AG04449 (cell line): ENCODE results near the gene HLF.

Experiments
- CTCF ChIA-PET: fragments of 350-600 bp; formaldehyde crosslinking; extraction: SDS; loops from one replicate; lab custom pipeline; 2021; ENCODE audit warnings: antibody characterized with exemption; lab: Yijun Ruan, JAX
- POLR2A ChIA-PET: fragments of 400-600, 350-600 bp; formaldehyde crosslinking; extraction: SDS; loops from one replicate; lab custom pipeline; 2020; ENCODE audit warnings: antibody characterized with exemption, inconsistent platforms; lab: Yijun Ruan, JAX
- DNase-seq: peaks from one replicate; pipeline ENCODE4 v3.0.0-alpha.2; 2010; ENCODE audit warnings: low read depth, low spot score
- H3K4me3 ChIP-seq: 2 replicates; pipeline ENCODE4 v1.5.1; 2011; ENCODE audit warnings: low read depth, mild to moderate bottlenecking, control low read depth, low read length
- TF ChIP-seq, protein P1 (sequence below): IDR thresholded peaks from one replicate; pipeline ENCODE4 v1.5.1; 2011; ENCODE audit warnings: mild to moderate bottlenecking, moderate library complexity, low read length, control low read depth, inconsistent platforms; ENCODE audit not compliant: insufficient read depth; ENCODE audit errors: missing control alignments

Gene HLF

DNA sequence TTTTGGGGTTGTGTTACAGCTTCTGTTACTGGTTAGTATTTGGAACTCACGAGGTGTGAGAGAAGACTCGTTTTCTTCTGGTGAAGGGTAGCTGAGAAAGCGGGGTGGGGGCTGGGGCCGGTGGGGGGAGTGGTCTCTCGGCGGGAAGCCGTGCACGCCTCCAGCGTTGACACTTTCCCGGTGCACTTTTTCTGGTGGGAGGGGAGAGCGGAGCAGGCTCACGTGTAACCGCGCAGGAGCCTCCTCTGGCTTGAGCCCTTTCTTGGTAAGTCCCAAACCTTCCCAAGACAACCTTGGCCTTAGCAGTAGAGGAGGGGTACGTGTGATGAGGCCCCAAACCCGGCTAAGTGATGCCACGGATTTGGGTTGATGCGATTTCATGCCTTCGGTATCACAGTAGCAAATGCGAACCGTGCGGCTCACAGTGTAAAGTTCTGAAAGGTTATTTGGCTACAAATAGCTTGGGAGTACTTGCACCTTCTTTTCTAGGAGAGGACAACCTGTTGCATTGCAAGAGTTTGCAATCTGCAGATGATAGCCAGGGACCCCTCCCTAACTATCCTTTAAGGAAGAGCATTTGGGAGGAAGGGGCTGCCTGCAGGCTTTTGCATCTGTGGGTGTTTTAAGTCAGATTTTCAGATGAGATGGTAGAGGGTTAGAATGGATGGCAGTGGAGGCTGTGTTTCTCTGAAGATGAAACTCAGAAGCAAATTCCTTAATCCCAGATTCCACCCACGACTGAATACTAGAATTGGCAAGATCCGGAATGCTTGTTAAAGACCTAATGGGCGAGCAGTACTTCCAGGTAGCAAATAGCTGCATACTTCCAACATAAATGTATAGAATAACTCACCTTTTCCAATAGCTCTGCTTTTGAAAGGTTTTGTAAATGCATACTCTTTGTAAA is 1.5 kb downstream of the HLF start:
- CTCF ChIA-PET = no interaction called here
- no peak overlapping the region for H3K4me3 ChIP-seq
- POLR2A ChIA-PET = no interaction called here

DNA sequence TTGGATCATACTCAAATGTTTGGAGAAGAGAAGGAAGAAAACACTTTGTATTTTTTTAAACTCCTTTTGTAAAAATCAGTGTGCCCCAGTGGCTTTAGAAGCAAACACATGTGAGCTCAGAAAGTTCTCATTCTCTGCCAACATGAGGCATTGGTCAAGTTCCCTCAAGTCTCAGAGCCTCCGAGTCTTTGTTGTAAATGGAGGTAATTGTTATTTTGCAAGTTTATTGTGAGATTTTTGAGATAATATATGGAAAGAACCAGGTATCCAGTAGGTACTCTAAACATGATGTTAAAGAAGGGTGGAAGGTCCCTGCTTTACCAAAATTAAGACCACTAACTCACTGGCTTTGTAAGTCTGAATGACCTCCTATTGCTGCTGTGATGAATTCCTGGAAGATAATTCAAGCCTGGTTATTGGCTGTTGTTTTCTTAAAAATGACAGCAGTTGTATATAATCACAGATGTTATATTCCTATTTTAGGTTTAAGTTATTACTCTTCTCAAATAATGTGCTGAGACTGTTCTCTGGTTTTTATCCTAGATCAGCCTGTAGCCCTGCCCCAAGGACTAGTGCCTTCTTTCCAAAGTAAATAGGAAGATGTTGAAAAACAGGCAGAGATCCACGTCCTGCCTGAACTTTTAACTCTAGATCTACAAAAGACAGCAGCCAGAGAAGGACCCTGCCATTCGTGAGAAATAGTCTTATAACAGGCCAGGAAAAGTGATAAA is 2.4 kb downstream of the HLF start:
- TF ChIP-seq, protein P1, sequence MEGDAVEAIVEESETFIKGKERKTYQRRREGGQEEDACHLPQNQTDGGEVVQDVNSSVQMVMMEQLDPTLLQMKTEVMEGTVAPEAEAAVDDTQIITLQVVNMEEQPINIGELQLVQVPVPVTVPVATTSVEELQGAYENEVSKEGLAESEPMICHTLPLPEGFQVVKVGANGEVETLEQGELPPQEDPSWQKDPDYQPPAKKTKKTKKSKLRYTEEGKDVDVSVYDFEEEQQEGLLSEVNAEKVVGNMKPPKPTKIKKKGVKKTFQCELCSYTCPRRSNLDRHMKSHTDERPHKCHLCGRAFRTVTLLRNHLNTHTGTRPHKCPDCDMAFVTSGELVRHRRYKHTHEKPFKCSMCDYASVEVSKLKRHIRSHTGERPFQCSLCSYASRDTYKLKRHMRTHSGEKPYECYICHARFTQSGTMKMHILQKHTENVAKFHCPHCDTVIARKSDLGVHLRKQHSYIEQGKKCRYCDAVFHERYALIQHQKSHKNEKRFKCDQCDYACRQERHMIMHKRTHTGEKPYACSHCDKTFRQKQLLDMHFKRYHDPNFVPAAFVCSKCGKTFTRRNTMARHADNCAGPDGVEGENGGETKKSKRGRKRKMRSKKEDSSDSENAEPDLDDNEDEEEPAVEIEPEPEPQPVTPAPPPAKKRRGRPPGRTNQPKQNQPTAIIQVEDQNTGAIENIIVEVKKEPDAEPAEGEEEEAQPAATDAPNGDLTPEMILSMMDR = no peak
- H3K4me3 ChIP-seq = no peak overlapping the region
- no peak for DNase-seq
- CTCF ChIA-PET = interaction anchor here (0.8 kb wide), 1 partner anchor 273 kb away, joined by 3 read pairs; no protein-coding TSS in a partner anchor
- POLR2A ChIA-PET = no interaction called here

More for the DNA sequence above, 1.5 kb downstream of the HLF start:
- TF ChIP-seq, protein P1 = no peak
- DNase-seq = no peak

- DNase-seq = no peak
- H3K4me3 ChIP-seq = no peak overlapping the region
- POLR2A ChIA-PET = no interaction called here
- CTCF ChIA-PET = interaction anchor here (0.8 kb wide), 1 partner anchor 274 kb away, joined by 3 read pairs; no protein-coding TSS in a partner anchor
- TF ChIP-seq, protein P1 = no peak
These were observed 3.3 kb downstream of the HLF start for GRCh38 chr17:55267777-55268648.

GRCh38 chr17:55268649-55269480 is 4.1 kb downstream of the HLF start:
- no peak overlapping the region for H3K4me3 ChIP-seq
- CTCF ChIA-PET = no interaction called here
- no peak for DNase-seq
- TF ChIP-seq, protein P1 = no peak
- POLR2A ChIA-PET = no interaction called here

DNA sequence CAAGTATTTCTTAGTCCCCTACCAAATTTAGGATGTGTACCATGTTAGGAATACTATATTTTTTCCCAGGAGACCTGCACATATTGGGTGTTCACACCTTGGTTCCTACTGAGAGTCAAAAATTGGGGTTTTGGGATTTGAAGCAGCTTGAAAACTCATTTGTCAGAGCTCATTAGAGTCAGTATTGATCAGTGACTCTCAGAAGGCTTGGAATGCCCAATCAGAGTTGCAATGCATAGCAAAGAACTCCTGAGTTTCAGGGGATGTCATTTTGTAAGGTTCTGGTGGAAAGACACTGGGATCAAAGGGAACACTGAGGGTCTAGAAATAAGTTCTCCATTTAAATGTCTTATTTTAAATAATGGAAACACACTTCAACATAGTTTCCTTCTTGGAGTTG is 5.1 kb downstream of the HLF start:
- ChIA-PET POLR2A (no interaction called here), CTCF (no interaction called here)
- no peak overlapping the region for H3K4me3 ChIP-seq
- no peak for DNase-seq
- TF ChIP-seq, protein P1 = no peak
